ENCODE results near the gene OR14K1. TPM values are rescaled to one million over a fixed set of nuclear protein-coding genes. Genes with fewer than 3 reads are reported as not detected.
"Not testable (repeated sequence)": the region's sequence is repeated elsewhere in the genome, so short reads cannot be mapped to it uniquely, and the experiment has no call there.

OR14K1 gene
- total RNA-seq, 2 experiments from 2014 or later: not detected

- intact Hi-C loops (cut with micrococcal nuclease); H3K27me3 Mint-ChIP-seq (ENCODE audit: low read depth); H3K9me3 Mint-ChIP-seq; CTCF ChIA-PET; H3K36me3 Mint-ChIP-seq (ENCODE audit: low read depth); H3K4me1 Mint-ChIP-seq (ENCODE audit: low read depth); DNase-seq; H3K27ac Mint-ChIP-seq; H3K4me3 Mint-ChIP-seq: not testable (repeated sequence)
Observed at GRCh38 chr1:247754311-247754710, 15.9 kb downstream of the OR14K1 start.

DNA sequence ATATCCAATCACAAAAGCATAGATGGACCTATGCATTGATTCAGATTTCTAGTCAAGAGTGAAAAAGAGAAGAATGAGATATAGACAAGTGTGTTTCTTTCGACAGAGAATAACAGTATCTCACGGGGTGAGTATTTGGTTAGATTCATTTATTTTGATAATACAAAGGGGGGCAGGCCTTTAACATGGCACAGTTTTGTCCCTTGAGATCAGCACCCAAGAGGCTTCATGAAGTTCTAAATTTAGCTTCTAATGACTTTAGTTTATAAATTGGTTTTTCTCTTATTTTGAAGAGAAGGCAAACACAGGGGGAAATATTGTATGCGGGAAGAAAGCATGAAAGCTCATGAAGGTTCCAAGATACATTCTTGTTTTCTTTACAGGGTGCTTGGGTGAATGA is 22.0 kb downstream of the OR14K1 start, which contains the start of gene OR1C1:
TSS of gene OR1C1 (minus strand) at position 101 of the 400 bp plus-strand sequence. CDS start 2,150 bp downstream, outside the sequence.
- no peak for DNase-seq
- intact Hi-C loops (cut with micrococcal nuclease): no loop called here
- Mint-ChIP-seq H3K4me3 (no peak within 1 kb of the TSS), H3K27me3 (ENCODE audit: low read depth) (peaks cover 2% of the 10 kb centered on the region), H3K9me3 (no peaks in the 10 kb centered on the region), H3K4me1 (ENCODE audit: low read depth) (no peaks in the 10 kb centered on the region), H3K36me3 (ENCODE audit: low read depth) (no peaks in the 10 kb centered on the region), H3K27ac (no peak within 1 kb of the TSS)
- CTCF ChIA-PET: no interaction called here

DNA sequence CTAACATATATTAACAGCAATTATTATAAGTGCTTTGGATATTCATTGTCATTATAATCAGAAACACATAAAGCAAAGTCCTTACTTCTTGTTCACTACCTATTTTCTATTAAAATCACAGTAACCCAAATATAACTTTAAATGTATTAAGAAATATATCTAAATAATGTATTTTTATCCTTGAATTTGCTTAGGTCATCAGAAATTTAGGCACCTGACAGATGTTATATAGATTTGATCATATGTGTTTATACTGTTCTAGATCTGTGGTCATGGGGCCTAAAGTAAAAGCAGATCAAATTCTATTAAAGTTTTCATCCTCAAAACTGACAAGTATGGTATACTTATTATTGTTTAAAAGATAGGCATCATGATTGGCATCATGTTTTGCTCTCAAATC is 31.2 kb downstream of the OR14K1 start:
- no peak overlapping the region for H3K27ac Mint-ChIP-seq
- intact Hi-C loops (cut with micrococcal nuclease): no loop called here
- no peak overlapping the region for H3K4me3 Mint-ChIP-seq
- H3K27me3 Mint-ChIP-seq (ENCODE audit: low read depth): peaks cover 3% of the 10 kb centered on the region
- H3K9me3 Mint-ChIP-seq: no peaks in the 10 kb centered on the region
- H3K4me1 Mint-ChIP-seq (ENCODE audit: low read depth): no peaks in the 10 kb centered on the region
- H3K36me3 Mint-ChIP-seq (ENCODE audit: low read depth): no peaks in the 10 kb centered on the region
- no peak for DNase-seq
- CTCF ChIA-PET: no interaction called here

Other genes with a start within 250 kb of the OR14K1 start
- not detected for gene OR2C3, start 202.2 kb upstream of the OR14K1 start, total RNA-seq
- not detected for gene GCSAML, start 189.5 kb upstream of the OR14K1 start, total RNA-seq
- gene OR2G2, start 150.3 kb upstream of the OR14K1 start, total RNA-seq: not detected
- not detected for gene OR2G3, start 133.0 kb upstream of the OR14K1 start, total RNA-seq
- gene OR13G1, start 58.9 kb upstream of the OR14K1 start, total RNA-seq: not detected
- not detected for gene OR6F1, start 22.0 kb upstream of the OR14K1 start, total RNA-seq
- not detected for gene OR14A2, start 9.5 kb downstream of the OR14K1 start, total RNA-seq
- gene OR1C1, start 21.9 kb downstream of the OR14K1 start, total RNA-seq: not detected
- not detected for gene OR14A16, start 85.5 kb downstream of the OR14K1 start, total RNA-seq
- gene OR11L1, start 103.3 kb downstream of the OR14K1 start, total RNA-seq: not detected
- under 1 TPM; 0.12 to 0.17 TPM for gene TRIM58, start 118.6 kb downstream of the OR14K1 start, total RNA-seq
- gene OR2W3, start 157.0 kb downstream of the OR14K1 start, total RNA-seq: not detected
- gene OR2T8, start 181.6 kb downstream of the OR14K1 start, total RNA-seq: not detected
- not detected for gene OR2AJ1, start 186.3 kb downstream of the OR14K1 start, total RNA-seq
- gene OR2L8, start 210.2 kb downstream of the OR14K1 start, total RNA-seq: under 1 TPM in 1 of 2 experiments, not detected in 1; 0.21 TPM
- not detected for gene OR2AK2, start 226.6 kb downstream of the OR14K1 start, total RNA-seq